Choroid plexus epithelial cell (primary cell): ENCODE results near the gene SFTA2.

Source experiments
- DNase-seq: peaks from one replicate; pipeline ENCODE4 v3.0.0-alpha.2; 2010; ENCODE audit warnings: low read depth
- H3K4me3 ChIP-seq: 2 replicates; pipeline ENCODE4 v1.5.1; 2011; ENCODE audit warnings: low read depth, mild to moderate bottlenecking, control low read depth, low read length, moderate library complexity
- CTCF ChIP-seq: conservative IDR thresholded peaks from 2 replicates; pipeline ENCODE4 v1.5.1; 2011; ENCODE audit warnings: low read depth, mild to moderate bottlenecking, control low read depth, inconsistent platforms, low read length, moderate library complexity

The SFTA2 gene

DNA sequence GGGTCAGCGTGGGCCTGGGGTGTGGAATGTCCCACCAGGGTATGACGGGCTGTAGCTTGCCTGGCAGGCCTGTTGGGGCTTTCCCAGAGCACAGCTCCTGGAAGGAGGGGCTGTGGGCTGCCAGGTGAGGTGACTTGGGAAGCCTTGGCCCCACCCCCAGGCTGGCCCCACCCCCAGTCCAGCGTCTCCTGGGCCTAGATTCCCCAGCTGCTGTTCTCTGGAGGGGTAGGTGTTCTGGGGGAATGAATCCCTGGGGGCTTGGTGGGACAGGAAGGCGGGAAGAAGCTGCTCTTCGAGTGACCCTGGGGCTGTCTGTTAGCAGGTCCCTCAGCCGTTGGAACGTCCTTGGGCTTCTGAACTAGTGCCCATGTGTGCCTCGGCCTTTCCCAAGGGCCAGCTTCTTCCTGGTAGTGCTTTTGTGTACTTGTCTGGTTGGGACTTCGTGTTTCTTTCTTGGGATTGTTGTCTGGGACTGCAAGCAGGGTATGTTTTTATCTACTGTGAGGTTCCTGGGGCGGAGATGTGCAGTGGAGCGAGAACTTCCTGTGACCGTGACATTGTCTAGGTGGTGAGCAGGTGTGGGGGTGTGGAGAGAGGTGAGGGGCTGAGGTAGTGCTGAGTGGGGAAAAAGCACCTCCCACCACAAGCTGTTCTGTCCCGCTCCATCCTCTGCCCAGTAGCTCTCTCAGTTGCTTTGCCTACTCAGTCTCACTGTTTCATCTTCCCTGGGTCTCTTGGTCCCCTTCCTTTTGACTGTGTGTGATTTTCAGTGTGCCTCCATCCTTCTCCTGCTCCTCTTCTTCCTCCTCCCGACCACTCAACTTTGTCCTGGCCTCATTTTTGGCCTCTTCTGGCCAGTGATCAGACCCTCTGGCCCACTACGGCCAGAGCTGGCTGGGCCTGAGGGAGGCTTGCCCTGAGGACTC lies 48.9 kb downstream of the SFTA2 start:
- no peak for DNase-seq

GRCh38 chr6:30882204-30882758 lies 49.7 kb downstream of the SFTA2 start:
- H3K4me3 ChIP-seq = no peak overlapping the region
- TF ChIP-seq CTCF = no peak
- DNase-seq = no peak

More for the DNA sequence above, 48.9 kb downstream of the SFTA2 start:
- no peak overlapping the region for H3K4me3 ChIP-seq
- TF ChIP-seq CTCF = no peak

DNA sequence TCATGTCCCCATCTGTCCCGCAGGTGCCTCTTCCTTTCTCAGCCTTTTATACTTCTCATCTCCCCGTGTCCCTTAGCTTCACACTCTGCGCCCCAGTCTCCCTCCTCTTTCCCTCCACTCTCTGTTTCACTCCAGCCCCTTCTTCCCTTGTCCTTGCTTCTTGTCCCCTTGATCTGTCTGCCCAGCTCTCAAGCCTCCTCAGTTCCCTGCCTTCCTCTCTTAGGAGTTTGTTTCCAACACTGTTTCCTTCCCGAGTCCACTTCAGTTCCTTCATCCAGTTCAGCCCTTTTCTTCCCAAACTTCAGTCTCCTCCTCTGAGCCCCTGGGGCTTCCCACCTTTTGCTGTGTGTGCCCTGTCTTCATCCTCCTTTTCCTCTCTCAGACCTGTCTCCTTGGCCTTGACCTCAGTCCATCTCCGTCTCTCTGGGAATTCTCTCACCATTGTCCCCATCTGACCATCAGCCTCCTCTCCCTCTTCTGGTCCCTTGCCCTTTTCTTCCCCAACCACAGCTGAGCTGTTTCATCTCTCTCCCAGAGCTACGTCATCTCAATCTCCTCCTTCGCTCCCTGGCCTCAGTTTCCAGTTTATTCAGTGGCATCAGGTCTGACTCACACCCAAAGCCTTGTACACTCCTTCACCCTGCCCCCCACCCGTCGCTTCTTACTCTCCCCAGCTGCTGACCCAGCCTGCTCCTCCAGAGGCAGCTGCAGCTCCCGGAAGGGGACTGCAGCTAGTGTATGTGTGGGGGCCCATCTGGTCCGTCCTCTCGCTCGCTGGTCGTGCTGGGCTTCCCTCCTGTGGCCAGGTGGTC lies 50.4 kb downstream of the SFTA2 start:
- peak; percentile 65 for DNase-seq
- TF ChIP-seq CTCF = no peak
- no peak overlapping the region for H3K4me3 ChIP-seq
